ENCODE measurements around the gene ERFE.

The ERFE gene

DNA sequence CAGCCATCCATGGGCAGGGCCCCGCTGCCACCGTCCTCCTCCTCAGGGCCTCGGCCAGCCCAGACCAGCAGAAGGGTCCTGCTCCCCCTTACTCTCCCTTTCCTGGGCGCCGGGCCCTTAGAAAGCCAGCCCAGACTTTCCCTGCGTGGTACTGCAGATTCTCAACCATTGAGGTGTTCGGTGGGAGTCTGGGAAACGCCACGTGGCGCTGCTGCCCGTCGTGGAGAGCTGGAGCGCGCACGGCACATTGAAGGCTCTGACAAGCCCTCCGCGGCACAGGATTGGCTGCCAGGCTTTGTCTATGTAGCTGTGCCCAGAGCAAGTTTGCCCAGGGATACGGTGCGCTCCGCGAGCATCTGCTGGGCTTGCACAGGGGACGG lies 30.7 kb upstream of the ERFE start:
- Histone ChIP-seq H3K4me1 (ENCODE audit: control insufficient read depth, insufficient read depth, low read length) (no peaks in the 10 kb centered on the region), H3K36me3 (ENCODE audit: control insufficient read depth, insufficient read depth, low read length) (no peaks in the 10 kb centered on the region), H3K27me3 (ENCODE audit: control insufficient read depth, insufficient read depth, low read length) (no peaks in the 10 kb centered on the region), H3K9me3 (ENCODE audit: control insufficient read depth, insufficient read depth, low read length) (no peaks in the 10 kb centered on the region), H3K4me3 (ENCODE audit: low read depth, low read length) (no peak overlapping the region), H3K9ac (ENCODE audit: low read depth, low read length) (no peak overlapping the region), H3K27ac (ENCODE audit: low read depth, low read length) (no peak overlapping the region)

DNA sequence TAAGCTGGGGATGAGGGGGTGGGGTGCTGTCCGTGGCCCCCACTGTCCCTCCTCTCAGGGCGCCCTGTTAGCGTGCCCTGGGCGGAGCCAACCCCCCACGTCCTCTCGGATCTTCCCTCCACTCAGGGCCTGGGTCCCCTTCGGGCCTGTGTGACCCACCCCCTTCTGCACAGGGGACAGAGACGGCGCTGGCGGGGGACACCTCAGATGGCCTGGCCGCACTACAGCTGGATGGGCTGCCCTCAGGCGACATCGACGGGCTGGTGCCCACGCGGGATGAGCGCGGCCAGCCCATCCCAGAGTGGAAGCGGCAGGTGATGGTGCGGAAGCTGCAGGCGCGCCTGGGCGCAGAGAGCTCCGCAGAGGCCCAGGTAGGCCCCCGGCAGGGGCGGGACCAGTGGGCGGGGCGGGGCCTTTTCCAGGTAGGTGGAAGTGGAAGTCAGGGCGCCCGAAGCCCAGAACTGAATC lies 30.2 kb upstream of the ERFE start:
- Histone ChIP-seq H3K9me3 (ENCODE audit: control insufficient read depth, insufficient read depth, low read length) (no peaks in the 10 kb centered on the region), H3K4me1 (ENCODE audit: control insufficient read depth, insufficient read depth, low read length) (no peaks in the 10 kb centered on the region), H3K9ac (ENCODE audit: low read depth, low read length) (no peak overlapping the region), H3K4me3 (ENCODE audit: low read depth, low read length) (no peak overlapping the region), H3K27me3 (ENCODE audit: control insufficient read depth, insufficient read depth, low read length) (no peaks in the 10 kb centered on the region), H3K27ac (ENCODE audit: low read depth, low read length) (no peak overlapping the region), H3K36me3 (ENCODE audit: control insufficient read depth, insufficient read depth, low read length) (no peaks in the 10 kb centered on the region)

DNA sequence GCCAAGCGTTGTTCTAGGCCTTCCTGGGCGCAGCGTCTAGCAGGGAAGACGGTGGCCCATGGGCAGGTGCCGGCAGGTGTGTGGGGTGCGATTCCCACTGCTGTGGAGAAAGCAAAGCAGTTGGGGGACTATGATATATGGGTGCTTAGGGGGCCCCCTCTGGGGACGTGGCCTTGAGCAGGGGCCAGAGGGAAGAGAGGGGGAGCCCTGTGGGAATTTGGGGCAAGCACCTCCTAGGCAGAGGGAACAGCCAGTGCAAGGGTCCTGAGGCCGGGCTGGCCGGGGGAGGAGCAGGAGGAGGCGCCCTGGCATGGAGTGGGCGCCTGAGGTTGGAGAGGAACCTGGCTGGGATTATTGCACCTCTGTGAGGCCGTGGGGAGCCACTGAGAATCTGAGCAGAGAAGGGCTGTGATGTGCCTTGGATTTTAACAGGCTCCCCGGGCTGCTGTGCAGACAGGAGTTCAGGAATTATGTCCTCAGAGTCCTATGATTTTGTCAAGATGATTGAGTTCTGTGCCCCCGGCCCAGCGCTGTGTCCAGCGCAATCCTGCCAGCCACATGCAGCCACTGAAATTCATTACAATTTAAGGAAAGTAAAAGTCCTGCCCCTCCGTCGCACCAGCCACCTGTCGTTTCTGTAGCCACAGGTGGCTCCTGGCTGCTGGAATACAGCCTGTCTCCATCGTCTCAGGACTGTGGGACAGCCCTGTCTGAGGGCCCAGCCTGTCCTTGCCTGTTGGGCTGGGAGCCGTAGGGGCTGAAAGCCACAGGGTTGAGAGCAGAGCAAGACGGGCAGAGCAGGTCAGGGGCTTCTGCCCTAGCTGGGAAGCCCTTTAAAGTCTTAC lies 29.4 kb upstream of the ERFE start:
- Histone ChIP-seq H3K27ac (ENCODE audit: low read depth, low read length) (no peak overlapping the region), H3K9me3 (ENCODE audit: control insufficient read depth, insufficient read depth, low read length) (no peaks in the 10 kb centered on the region), H3K4me1 (ENCODE audit: control insufficient read depth, insufficient read depth, low read length) (no peaks in the 10 kb centered on the region), H3K9ac (ENCODE audit: low read depth, low read length) (no peak overlapping the region), H3K4me3 (ENCODE audit: low read depth, low read length) (no peak overlapping the region), H3K27me3 (ENCODE audit: control insufficient read depth, insufficient read depth, low read length) (no peaks in the 10 kb centered on the region), H3K36me3 (ENCODE audit: control insufficient read depth, insufficient read depth, low read length) (no peaks in the 10 kb centered on the region)

DNA sequence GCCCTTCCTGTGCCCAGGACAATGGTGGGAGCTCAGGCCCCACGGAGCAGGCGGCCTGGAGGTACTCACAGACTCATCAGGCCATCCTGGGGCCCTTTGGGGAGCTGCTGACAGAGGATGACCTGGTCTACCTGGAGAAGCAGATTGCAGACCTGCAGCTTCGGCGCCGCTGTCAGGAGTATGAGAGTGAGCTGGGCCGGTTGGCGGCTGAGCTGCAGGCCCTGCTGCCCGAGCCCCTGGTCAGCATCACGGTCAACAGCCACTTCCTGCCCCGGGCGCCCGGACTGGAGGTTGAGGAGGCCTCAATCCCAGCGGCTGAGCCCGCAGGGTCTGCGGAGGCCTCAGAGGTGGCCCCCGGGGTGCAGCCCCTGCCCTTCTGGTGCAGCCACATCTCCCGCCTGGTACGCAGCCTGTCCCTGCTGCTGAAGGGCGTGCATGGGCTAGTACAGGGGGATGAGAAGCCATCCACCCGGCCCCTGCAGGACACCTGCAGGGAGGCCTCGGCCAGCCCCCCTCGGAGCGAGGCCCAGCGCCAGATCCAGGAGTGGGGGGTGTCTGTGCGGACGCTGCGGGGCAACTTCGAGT lies 28.6 kb upstream of the ERFE start:
- H3K27ac ChIP-seq (ENCODE audit: low read depth, low read length) = no peak overlapping the region
- H3K4me1 ChIP-seq (ENCODE audit: control insufficient read depth, insufficient read depth, low read length) = no peaks in the 10 kb centered on the region
- H3K4me3 ChIP-seq (ENCODE audit: low read depth, low read length) = no peak overlapping the region
- H3K36me3 ChIP-seq (ENCODE audit: control insufficient read depth, insufficient read depth, low read length) = no peaks in the 10 kb centered on the region
- no peak overlapping the region for H3K9ac ChIP-seq (ENCODE audit: low read depth, low read length)
- no peaks in the 10 kb centered on the region for H3K27me3 ChIP-seq (ENCODE audit: control insufficient read depth, insufficient read depth, low read length)
- no peaks in the 10 kb centered on the region for H3K9me3 ChIP-seq (ENCODE audit: control insufficient read depth, insufficient read depth, low read length)

DNA sequence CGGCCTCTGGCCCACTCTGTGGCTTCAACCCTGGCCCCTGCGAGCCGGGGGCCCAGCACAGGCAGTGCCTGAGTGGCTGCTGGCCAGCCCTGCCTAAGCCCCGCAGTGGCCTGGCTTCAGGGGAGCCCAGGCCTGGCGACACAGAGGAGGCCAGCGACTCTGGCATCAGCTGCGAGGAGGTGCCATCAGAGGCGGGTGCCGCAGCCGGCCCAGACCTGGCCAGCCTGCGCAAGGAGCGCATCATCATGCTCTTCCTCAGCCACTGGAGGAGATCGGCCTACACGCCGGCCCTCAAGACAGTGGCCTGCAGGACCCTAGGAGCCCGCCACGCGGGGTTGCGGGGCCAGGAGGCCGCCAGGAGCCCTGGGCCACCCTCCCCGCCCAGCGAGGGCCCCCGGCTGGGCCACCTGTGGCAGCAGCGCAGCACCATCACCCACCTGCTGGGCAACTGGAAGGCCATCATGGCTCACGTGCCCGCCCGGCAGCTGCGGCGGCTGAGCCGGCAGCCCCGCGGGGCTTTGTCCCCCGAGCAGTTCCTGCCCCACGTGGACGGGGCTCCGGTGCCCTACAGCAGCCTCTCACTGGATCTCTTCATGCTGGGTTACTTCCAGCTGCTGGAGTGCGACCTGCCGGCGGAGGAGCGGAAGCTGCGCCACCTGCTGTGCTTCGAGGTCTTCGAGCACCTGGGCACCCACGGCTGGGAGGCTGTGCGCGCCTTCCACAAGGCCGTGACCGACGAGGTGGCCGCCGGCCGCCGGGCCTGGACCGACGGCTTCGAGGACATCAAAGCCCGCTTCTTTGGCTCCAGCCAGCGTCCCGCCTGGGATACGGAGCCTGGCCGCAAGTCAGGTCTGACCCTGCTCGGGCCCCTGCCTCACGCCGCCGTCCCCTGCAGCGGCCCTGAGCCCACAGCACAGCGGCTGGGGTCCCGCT lies 27.8 kb upstream of the ERFE start:
- Histone ChIP-seq H3K27ac (ENCODE audit: low read depth, low read length) (no peak overlapping the region), H3K36me3 (ENCODE audit: control insufficient read depth, insufficient read depth, low read length) (no peaks in the 10 kb centered on the region), H3K9ac (ENCODE audit: low read depth, low read length) (no peak overlapping the region), H3K9me3 (ENCODE audit: control insufficient read depth, insufficient read depth, low read length) (no peaks in the 10 kb centered on the region), H3K4me1 (ENCODE audit: control insufficient read depth, insufficient read depth, low read length) (no peaks in the 10 kb centered on the region), H3K27me3 (ENCODE audit: control insufficient read depth, insufficient read depth, low read length) (no peaks in the 10 kb centered on the region), H3K4me3 (ENCODE audit: low read depth, low read length) (no peak overlapping the region)

DNA sequence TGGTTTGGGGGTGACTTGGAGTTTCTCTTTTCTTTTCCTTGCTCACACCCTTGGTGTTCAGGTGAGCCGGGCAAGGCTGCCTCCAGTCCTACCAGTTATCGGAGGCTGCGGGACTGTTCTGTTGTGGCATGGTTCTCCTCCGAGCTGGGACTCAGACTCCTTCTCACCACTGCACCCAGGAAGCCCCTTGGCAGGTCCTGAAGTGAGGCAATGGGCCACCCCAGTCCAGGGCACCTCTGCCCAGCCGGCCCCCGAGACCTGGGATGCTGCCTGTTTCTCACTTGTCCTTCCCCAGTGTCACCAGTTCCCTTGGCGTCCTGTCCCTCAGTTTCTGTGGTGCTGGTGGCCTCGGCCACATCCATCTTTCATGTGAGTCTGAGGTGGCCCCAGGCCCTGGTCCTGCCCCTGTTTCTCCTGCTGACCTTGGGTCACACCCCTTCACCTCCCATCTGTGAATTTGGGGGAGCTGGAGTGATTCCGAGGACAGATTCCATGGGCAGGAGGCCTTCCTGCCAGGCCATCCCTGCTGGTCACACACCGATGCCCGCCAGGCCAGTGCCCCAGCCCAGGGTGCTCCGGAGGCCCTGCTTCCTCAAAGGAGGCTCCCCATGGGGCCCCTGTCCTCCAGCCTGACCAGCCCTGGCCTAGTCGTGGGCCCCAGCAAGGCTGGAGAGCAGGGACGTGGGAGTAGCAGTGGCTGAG lies 26.9 kb upstream of the ERFE start:
- Histone ChIP-seq H3K27ac (ENCODE audit: low read depth, low read length) (no peak overlapping the region), H3K9ac (ENCODE audit: low read depth, low read length) (no peak overlapping the region), H3K4me1 (ENCODE audit: control insufficient read depth, insufficient read depth, low read length) (no peaks in the 10 kb centered on the region)

DNA sequence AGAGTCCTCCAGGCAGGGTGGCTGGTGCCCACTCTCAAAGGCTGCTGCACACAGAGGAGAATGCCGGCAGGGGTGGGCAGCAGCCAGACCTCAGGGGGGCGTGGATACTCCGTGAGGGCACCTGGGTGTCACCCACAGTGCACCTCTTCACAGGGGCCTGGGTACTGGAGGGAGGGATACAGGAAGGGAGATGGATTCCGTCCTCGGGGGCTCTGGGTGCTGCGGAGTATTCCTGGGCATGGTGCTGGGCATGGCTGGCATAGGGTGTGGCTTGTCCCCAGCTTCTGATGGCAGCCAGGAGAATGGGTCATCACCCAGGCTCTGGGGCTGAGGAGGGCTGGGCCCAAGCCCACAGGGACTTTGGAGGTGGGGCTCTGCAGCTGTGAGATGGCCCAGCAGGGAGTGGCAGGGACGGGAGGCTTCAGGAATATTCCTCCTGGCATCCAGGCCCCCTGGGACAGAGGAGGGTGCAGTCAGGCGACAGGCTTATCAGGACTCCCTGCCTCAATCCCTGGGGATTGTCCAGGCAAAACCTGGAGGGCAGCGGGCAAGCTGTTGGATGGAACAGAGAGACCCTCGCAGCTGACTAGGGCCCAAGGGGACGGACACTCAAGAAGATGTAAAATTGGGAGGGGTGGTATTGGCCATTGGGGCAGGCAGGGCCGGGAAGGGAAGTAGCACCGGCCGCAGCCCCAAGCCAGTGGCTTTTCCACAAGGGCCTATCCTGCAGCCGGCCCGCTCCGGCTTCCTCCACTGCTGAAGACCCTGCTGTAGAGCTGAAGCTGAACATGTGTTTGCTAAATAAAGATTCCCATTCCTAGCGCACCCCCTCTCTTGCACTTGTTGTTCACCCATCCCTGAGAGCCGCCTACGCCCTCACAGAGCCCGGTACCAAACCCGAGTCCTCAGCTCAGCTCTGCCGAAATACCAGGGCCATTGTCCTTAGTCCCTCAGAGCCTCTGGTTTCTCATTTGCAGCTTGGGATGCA lies 26.0 kb upstream of the ERFE start:
- Histone ChIP-seq H3K27me3 (ENCODE audit: control insufficient read depth, insufficient read depth, low read length) (no peaks in the 10 kb centered on the region), H3K9ac (ENCODE audit: low read depth, low read length) (no peak overlapping the region), H3K36me3 (ENCODE audit: control insufficient read depth, insufficient read depth, low read length) (no peaks in the 10 kb centered on the region), H3K4me3 (ENCODE audit: low read depth, low read length) (no peak overlapping the region), H3K27ac (ENCODE audit: low read depth, low read length) (no peak overlapping the region), H3K4me1 (ENCODE audit: control insufficient read depth, insufficient read depth, low read length) (no peaks in the 10 kb centered on the region), H3K9me3 (ENCODE audit: control insufficient read depth, insufficient read depth, low read length) (no peaks in the 10 kb centered on the region)

More for the DNA sequence above, 26.9 kb upstream of the ERFE start:
- Histone ChIP-seq H3K4me3 (ENCODE audit: low read depth, low read length) (no peak overlapping the region), H3K36me3 (ENCODE audit: control insufficient read depth, insufficient read depth, low read length) (no peaks in the 10 kb centered on the region), H3K9me3 (ENCODE audit: control insufficient read depth, insufficient read depth, low read length) (no peaks in the 10 kb centered on the region), H3K27me3 (ENCODE audit: control insufficient read depth, insufficient read depth, low read length) (no peaks in the 10 kb centered on the region)

DNA sequence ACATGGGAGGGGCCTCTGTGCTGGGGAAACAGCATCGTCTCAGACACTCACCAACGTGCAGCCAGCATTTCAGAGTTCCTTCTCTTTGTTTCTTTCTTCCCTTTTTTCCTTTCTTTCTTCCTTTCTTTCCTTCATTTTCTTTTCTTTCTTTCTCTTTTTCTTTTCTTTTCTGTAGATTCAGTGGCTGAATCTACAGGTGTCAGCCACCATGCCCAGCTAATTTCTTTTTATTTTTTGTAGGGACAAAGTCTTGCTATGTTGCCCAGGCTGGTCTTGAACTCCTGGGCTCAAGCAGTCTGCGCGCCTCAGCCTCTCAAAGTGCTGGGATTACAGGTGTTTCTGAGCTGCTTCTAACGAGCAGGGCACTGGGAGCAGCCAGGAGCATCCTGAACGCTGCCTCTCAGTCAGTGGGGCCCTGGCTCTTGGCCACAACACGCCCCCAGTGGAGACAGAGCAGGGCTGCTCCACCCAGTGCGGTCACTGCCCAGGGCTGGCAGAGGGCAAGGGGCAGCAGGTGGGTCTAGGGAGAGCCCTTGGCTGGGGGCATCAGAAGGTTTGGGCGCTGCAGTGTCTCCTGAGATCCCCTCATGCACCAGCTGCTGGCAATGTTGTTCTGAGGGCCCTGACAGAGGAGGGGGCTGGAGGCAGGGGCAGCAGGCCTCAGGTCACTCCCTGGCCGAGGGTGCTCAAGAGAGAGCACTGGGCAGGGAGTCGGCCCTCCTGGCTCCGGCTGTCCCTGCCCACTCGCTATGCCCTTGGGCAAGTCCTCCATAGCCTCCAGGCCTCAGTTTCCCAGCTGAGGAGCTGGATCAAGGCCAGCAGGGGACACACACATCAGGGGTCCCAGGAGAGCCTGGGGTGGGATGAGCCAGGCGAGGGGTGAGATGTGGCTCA lies 25.0 kb upstream of the ERFE start:
- Histone ChIP-seq H3K36me3 (ENCODE audit: control insufficient read depth, insufficient read depth, low read length) (no peaks in the 10 kb centered on the region), H3K4me1 (ENCODE audit: control insufficient read depth, insufficient read depth, low read length) (no peaks in the 10 kb centered on the region), H3K9me3 (ENCODE audit: control insufficient read depth, insufficient read depth, low read length) (no peaks in the 10 kb centered on the region), H3K27ac (ENCODE audit: low read depth, low read length) (no peak overlapping the region), H3K27me3 (ENCODE audit: control insufficient read depth, insufficient read depth, low read length) (no peaks in the 10 kb centered on the region), H3K4me3 (ENCODE audit: low read depth, low read length) (no peak overlapping the region), H3K9ac (ENCODE audit: low read depth, low read length) (no peak overlapping the region)

DNA sequence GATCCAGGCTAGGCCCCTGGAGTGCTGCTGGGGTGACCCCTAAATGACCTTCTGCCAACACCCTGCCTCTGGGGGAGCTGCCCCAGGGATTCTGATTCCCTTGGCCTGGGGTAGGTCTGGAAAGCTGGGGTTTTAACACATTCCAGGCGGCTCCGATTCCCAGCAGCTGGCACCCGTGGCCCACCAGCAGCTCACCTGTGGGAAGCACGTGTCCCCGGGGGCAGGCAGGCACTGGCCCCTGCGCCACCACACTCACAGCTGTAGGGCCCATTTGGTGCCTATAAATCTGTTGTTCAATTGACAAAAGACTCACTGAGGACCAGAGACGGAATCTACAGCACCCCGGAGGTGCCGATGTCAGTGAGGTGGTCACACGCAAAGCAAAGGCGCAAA lies 24.4 kb upstream of the ERFE start:
- no peaks in the 10 kb centered on the region for H3K9me3 ChIP-seq (ENCODE audit: control insufficient read depth, insufficient read depth, low read length)
- H3K4me1 ChIP-seq (ENCODE audit: control insufficient read depth, insufficient read depth, low read length) = no peaks in the 10 kb centered on the region
- no peaks in the 10 kb centered on the region for H3K27me3 ChIP-seq (ENCODE audit: control insufficient read depth, insufficient read depth, low read length)
- no peak overlapping the region for H3K4me3 ChIP-seq (ENCODE audit: low read depth, low read length)
- H3K36me3 ChIP-seq (ENCODE audit: control insufficient read depth, insufficient read depth, low read length) = no peaks in the 10 kb centered on the region
- H3K9ac ChIP-seq (ENCODE audit: low read depth, low read length) = no peak overlapping the region
- no peak overlapping the region for H3K27ac ChIP-seq (ENCODE audit: low read depth, low read length)

Data from HUES48 (cell line).